Caco-2 (cell line): ENCODE results near the gene TCF12. TPM values are rescaled to one million over a fixed set of nuclear protein-coding genes. Genes with fewer than 3 reads are reported as not detected.

Experiments used
- BruUV-seq: library from RNA; stranded (reverse); fragments of 400-500 nt; replicated peaks from 2 replicates; lab custom pipeline; 2021; lab: Mats Ljungman, UMichigan
- CTCF ChIA-PET: fragments of 300-600 bp; sonication (Branson Sonifier 250); formaldehyde crosslinking; loops from one replicate; lab custom pipeline; 2022; ENCODE audit warnings: antibody characterized with exemption; lab: Charles Lee
- POLR2A ChIA-PET: fragments of 300-600 bp; sonication (Branson Sonifier 250); formaldehyde crosslinking; loops from one replicate; lab custom pipeline; 2022; ENCODE audit warnings: antibody characterized with exemption; lab: Charles Lee
- DNase-seq, 2 experiments: peaks; one replicate each; pipeline versions ENCODE4 v3.0.0 to v3.0.0-alpha.2; 2020 to 2022
- H3K27me3 ChIP-seq: replicated peaks from 2 replicates; pipeline ENCODE4 v1.6.0; 2011; ENCODE audit warnings: low read length; ENCODE audit not compliant: control insufficient read depth, insufficient read depth
- H3K36me3 ChIP-seq: 2 replicates; pipeline ENCODE4 v1.5.1; 2011; ENCODE audit warnings: low read length; ENCODE audit not compliant: control insufficient read depth, insufficient read depth
- H3K4me1 ChIP-seq: fragments of 250-450 bp; sonication (Bioruptor Pico); 2 replicates; pipeline ENCODE4 v1.5.1; 2020; ENCODE audit warnings: mild to moderate bottlenecking
- H3K4me3 ChIP-seq: 2 replicates; pipeline ENCODE4 v1.5.1; 2011; ENCODE audit warnings: low read depth, mild to moderate bottlenecking, control low read depth, low read length
- H3K9me3 ChIP-seq: fragments of 250-450 bp; sonication (Bioruptor Pico); 2 replicates; pipeline ENCODE4 v1.5.1; 2020; ENCODE audit warnings: mild to moderate bottlenecking, moderate library complexity
- H3K27ac Mint-ChIP-seq: one replicate; pipeline ENCODE4 v1.8.0; 2022; ENCODE audit warnings: mixed read lengths; ENCODE audit not compliant: unreplicated experiment
- H3K27me3 Mint-ChIP-seq: one replicate; pipeline ENCODE4 v1.8.0; 2022; ENCODE audit warnings: mixed read lengths; ENCODE audit not compliant: insufficient read depth, unreplicated experiment
- H3K36me3 Mint-ChIP-seq: one replicate; pipeline ENCODE4 v1.8.0; 2022; ENCODE audit warnings: mild to moderate bottlenecking, mixed read lengths; ENCODE audit not compliant: insufficient read depth, unreplicated experiment
- H3K4me1 Mint-ChIP-seq: one replicate; pipeline ENCODE4 v1.8.0; 2022; ENCODE audit warnings: low read depth, mixed read lengths; ENCODE audit not compliant: unreplicated experiment
- H3K4me3 Mint-ChIP-seq: one replicate; pipeline ENCODE4 v1.8.0; 2022; ENCODE audit warnings: mild to moderate bottlenecking, moderate library complexity, mixed read lengths; ENCODE audit not compliant: unreplicated experiment
- H3K9me3 Mint-ChIP-seq: one replicate; pipeline ENCODE4 v1.8.0; 2022; ENCODE audit warnings: mixed read lengths; ENCODE audit not compliant: unreplicated experiment
- intact Hi-C: fragments of 100-400 bp; cut with micrococcal nuclease; formaldehyde crosslinking; loops from one replicate; pipeline ENCODE4 v1.10.0; 2022; ENCODE audit not compliant: unreplicated experiment
- total RNA-seq: library from RNA; stranded (reverse); gene quantifications from 2 replicates; pipeline ENCODE4 v1.2.3, GENCODE V29; 2022
- TF ChIP-seq, protein P1 (sequence below), 2 experiments: fragments of 200-600 bp in 1 of 2; IDR thresholded peaks; 1 replicate in 1 of 2; 2 replicates in 1 of 2; pipeline versions ENCODE4 v1.5.1 to v1.8.0; 2011 to 2022; ENCODE audit warnings: antibody characterized with exemption in 1 of 2, control low read depth in 1 of 2, inconsistent platforms in 1 of 2, low read depth in 1 of 2, low read length in 1 of 2, mild to moderate bottlenecking in 1 of 2, moderate library complexity in 1 of 2; ENCODE audit not compliant: insufficient read depth in 1 of 2, severe bottlenecking in 1 of 2, unreplicated experiment in 1 of 2

Gene TCF12
- total RNA-seq, 1 experiment from 2014 or later = 64.4 TPM

DNA sequence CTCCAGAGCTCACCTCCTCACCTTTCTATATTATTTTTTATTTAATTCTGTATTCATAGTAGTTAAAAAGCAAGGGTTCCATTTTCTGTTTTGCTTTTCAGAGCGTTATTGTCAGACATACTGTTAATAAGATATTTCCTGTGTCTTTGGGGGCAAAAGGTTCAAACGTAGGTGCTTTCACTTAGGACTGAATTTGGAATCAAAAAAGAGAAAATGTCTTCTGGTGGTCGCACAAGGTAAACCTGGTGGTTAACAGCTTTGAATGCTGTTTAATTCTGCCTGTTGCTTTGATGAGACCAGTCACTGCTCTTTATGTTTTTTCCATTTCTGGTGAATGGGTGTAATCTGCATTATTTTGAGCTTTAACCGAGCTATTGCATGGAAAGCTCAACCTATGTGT lies 212.5 kb downstream of the TCF12 start:
- no peaks in the 10 kb centered on the region for H3K27me3 Mint-ChIP-seq
- ChIA-PET CTCF (no interaction called here), POLR2A (no interaction called here)
- no peak overlapping the region for H3K4me3 Mint-ChIP-seq
- no peaks in the 10 kb centered on the region for H3K9me3 Mint-ChIP-seq
- Histone ChIP-seq H3K4me1 (no peaks in the 10 kb centered on the region), H3K27me3 (no peaks in the 10 kb centered on the region), H3K9me3 (no peaks in the 10 kb centered on the region), H3K36me3 (no peaks in the 10 kb centered on the region), H3K4me3 (no peak overlapping the region)
- no TSS peak for BruUV-seq
- TF ChIP-seq, protein P1, sequence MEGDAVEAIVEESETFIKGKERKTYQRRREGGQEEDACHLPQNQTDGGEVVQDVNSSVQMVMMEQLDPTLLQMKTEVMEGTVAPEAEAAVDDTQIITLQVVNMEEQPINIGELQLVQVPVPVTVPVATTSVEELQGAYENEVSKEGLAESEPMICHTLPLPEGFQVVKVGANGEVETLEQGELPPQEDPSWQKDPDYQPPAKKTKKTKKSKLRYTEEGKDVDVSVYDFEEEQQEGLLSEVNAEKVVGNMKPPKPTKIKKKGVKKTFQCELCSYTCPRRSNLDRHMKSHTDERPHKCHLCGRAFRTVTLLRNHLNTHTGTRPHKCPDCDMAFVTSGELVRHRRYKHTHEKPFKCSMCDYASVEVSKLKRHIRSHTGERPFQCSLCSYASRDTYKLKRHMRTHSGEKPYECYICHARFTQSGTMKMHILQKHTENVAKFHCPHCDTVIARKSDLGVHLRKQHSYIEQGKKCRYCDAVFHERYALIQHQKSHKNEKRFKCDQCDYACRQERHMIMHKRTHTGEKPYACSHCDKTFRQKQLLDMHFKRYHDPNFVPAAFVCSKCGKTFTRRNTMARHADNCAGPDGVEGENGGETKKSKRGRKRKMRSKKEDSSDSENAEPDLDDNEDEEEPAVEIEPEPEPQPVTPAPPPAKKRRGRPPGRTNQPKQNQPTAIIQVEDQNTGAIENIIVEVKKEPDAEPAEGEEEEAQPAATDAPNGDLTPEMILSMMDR (IDR thresholded peaks at IDR 0.05; ENCODE audit: insufficient read depth in 1 of 2, low read depth in 1 of 2, low read length in 1 of 2, severe bottlenecking in 1 of 2, unreplicated experiment in 1 of 2) = no peak
- H3K36me3 Mint-ChIP-seq = no peaks in the 10 kb centered on the region
- no peak overlapping the region for H3K27ac Mint-ChIP-seq
- intact Hi-C loops = loop anchor here (10.0 kb wide), 1 partner anchor 636 kb away; no protein-coding TSS in a partner anchor
- H3K4me1 Mint-ChIP-seq = no peaks in the 10 kb centered on the region
- no peak for DNase-seq

GRCh38 chr15:57133127-57133968 lies 214.9 kb downstream of the TCF12 start:
- Mint-ChIP-seq H3K4me1 (no peaks in the 10 kb centered on the region), H3K36me3 (no peaks in the 10 kb centered on the region), H3K9me3 (no peaks in the 10 kb centered on the region), H3K4me3 (no peak overlapping the region), H3K27ac (no peak overlapping the region), H3K27me3 (no peaks in the 10 kb centered on the region)
- no peaks in the 10 kb centered on the region for H3K36me3 ChIP-seq
- no TSS peak for BruUV-seq
- TF ChIP-seq, protein P1 (IDR thresholded peaks at IDR 0.05; ENCODE audit: insufficient read depth in 1 of 2, low read depth in 1 of 2, low read length in 1 of 2, severe bottlenecking in 1 of 2, unreplicated experiment in 1 of 2) = no peak
- ChIA-PET POLR2A (no interaction called here), CTCF (no interaction called here)
- H3K4me3 ChIP-seq = no peak overlapping the region
- no peaks in the 10 kb centered on the region for H3K9me3 ChIP-seq
- H3K4me1 ChIP-seq = no peaks in the 10 kb centered on the region
- H3K27me3 ChIP-seq = no peaks in the 10 kb centered on the region
- intact Hi-C loops = loop anchor here (10.0 kb wide), 1 partner anchor 639 kb away; no protein-coding TSS in a partner anchor
- DNase-seq = no peak

GRCh38 chr15:57134071-57134605 lies 215.7 kb downstream of the TCF12 start:
- TF ChIP-seq, protein P1 (IDR thresholded peaks at IDR 0.05; ENCODE audit: insufficient read depth in 1 of 2, low read depth in 1 of 2, low read length in 1 of 2, severe bottlenecking in 1 of 2, unreplicated experiment in 1 of 2) = no peak
- H3K4me3 ChIP-seq = no peak overlapping the region
- H3K4me1 Mint-ChIP-seq = no peaks in the 10 kb centered on the region
- H3K4me3 Mint-ChIP-seq = no peak overlapping the region
- CTCF ChIA-PET = no interaction called here
- no peaks in the 10 kb centered on the region for H3K9me3 Mint-ChIP-seq
- no peaks in the 10 kb centered on the region for H3K4me1 ChIP-seq
- no peak for DNase-seq
- H3K36me3 Mint-ChIP-seq = no peaks in the 10 kb centered on the region
- H3K27me3 ChIP-seq = no peaks in the 10 kb centered on the region
- no peaks in the 10 kb centered on the region for H3K9me3 ChIP-seq
- H3K27me3 Mint-ChIP-seq = no peaks in the 10 kb centered on the region
- H3K27ac Mint-ChIP-seq = no peak overlapping the region
- POLR2A ChIA-PET = no interaction called here
- intact Hi-C loops = loop anchor here (10.0 kb wide), 1 partner anchor 639 kb away; no protein-coding TSS in a partner anchor
- H3K36me3 ChIP-seq = no peaks in the 10 kb centered on the region
- no TSS peak for BruUV-seq
